Measurements from ENCODE around the gene OPCML.

The OPCML gene

GRCh38 chr11:132909021-132909606 is 623.2 kb downstream of the OPCML start:
- no CpG with 5 or more reads among the region's 8 CpGs for WGBS, 2 donors (ENCODE audit: extremely low coverage in 2 of 2, insufficient read length in 2 of 2, insufficient replicate concordance in 1 of 2)
- no peak overlapping the region for H4K8ac ChIP-seq (ENCODE audit: low read depth, low read length)

GRCh38 chr11:132908414-132908810 is 623.9 kb downstream of the OPCML start:
- Histone ChIP-seq H3K18ac (ENCODE audit: low read length) (no peak overlapping the region), H3K4me2 (ENCODE audit: insufficient read depth, low read length, poor library complexity, severe bottlenecking) (no peak overlapping the region), H3K4me3 (ENCODE audit: low read length in 2 of 2) (no peak overlapping the region), H3K14ac (ENCODE audit: low read length) (no peak overlapping the region), H3K27ac (replicated peaks; ENCODE audit: low read length) (no peak overlapping the region), H3K23ac (ENCODE audit: low read depth, low read length, poor library complexity) (no peak overlapping the region), H3K4me1 (ENCODE audit: control insufficient read depth in 2 of 2, insufficient read depth in 1 of 2, low read depth in 1 of 2, low read length in 2 of 2) (peaks cover 7 to 10% of the 10 kb centered on the region in 2 donors), H2BK15ac (ENCODE audit: low read length) (no peak overlapping the region), H3K79me1 (ENCODE audit: low read depth, low read length) (no peaks in the 10 kb centered on the region), H3K9ac (ENCODE audit: low read depth, low read length, poor library complexity) (no peak overlapping the region), H2AK5ac (ENCODE audit: low read depth, low read length) (no peak overlapping the region), H4K8ac (ENCODE audit: low read depth, low read length) (no peak overlapping the region), H2BK5ac (ENCODE audit: low read length) (no peak overlapping the region), H4K91ac (ENCODE audit: low read depth, low read length, poor library complexity) (no peak overlapping the region), H2AFZ (ENCODE audit: low read length) (no peak overlapping the region), H3K36me3 (replicated peaks in 1 of 2; ENCODE audit: control insufficient read depth in 2 of 2, insufficient read depth in 2 of 2, low read length in 2 of 2) (no peaks in the 10 kb centered on the region), H3K4ac (ENCODE audit: low read length) (no peak overlapping the region), H3K27me3 (ENCODE audit: control insufficient read depth in 3 of 3, insufficient read depth in 3 of 3, low read depth in 1 of 3, low read length in 3 of 3) (no peaks in the 10 kb centered on the region), H2BK12ac (ENCODE audit: low read length) (no peak overlapping the region), H3K9me3 (replicated peaks in 1 of 2; ENCODE audit: control insufficient read depth in 2 of 2, insufficient read depth in 1 of 2, low read depth in 1 of 2, low read length in 2 of 2) (peaks cover 0 to 3% of the 10 kb centered on the region in 2 donors), H2BK120ac (ENCODE audit: low read depth, low read length) (no peak overlapping the region)
- no CpG with 5 or more reads among the region's 4 CpGs for WGBS, 2 donors (ENCODE audit: extremely low coverage in 2 of 2, insufficient read length in 2 of 2, insufficient replicate concordance in 1 of 2)
- DNase-seq (ENCODE audit: low spot score), result no peak

More at GRCh38 chr11:132909021-132909606, 623.2 kb downstream of the OPCML start:
- no peaks in the 10 kb centered on the region for H3K27me3 ChIP-seq (ENCODE audit: control insufficient read depth in 3 of 3, insufficient read depth in 3 of 3, low read depth in 1 of 3, low read length in 3 of 3)
- DNase-seq (ENCODE audit: low spot score), result no peak
- H3K4me2 ChIP-seq (ENCODE audit: insufficient read depth, low read length, poor library complexity, severe bottlenecking), result no peak overlapping the region
- no peak overlapping the region for H3K4ac ChIP-seq (ENCODE audit: low read length)
- H3K9ac ChIP-seq (ENCODE audit: low read depth, low read length, poor library complexity), result no peak overlapping the region
- H3K36me3 ChIP-seq (replicated peaks in 1 of 2; ENCODE audit: control insufficient read depth in 2 of 2, insufficient read depth in 2 of 2, low read length in 2 of 2), result no peaks in the 10 kb centered on the region
- H3K14ac ChIP-seq (ENCODE audit: low read length), result no peak overlapping the region
- H3K27ac ChIP-seq (replicated peaks; ENCODE audit: low read length), result no peak overlapping the region
- no peak overlapping the region for H4K91ac ChIP-seq (ENCODE audit: low read depth, low read length, poor library complexity)
- H3K23ac ChIP-seq (ENCODE audit: low read depth, low read length, poor library complexity), result peak overlapping the region; percentile 16
- H3K4me3 ChIP-seq (ENCODE audit: low read length in 2 of 2), result no peak overlapping the region
- peaks cover 9 to 10% of the 10 kb centered on the region in 2 donors for H3K4me1 ChIP-seq (ENCODE audit: control insufficient read depth in 2 of 2, insufficient read depth in 1 of 2, low read depth in 1 of 2, low read length in 2 of 2)
- no peaks in the 10 kb centered on the region for H3K79me1 ChIP-seq (ENCODE audit: low read depth, low read length)
- no peak overlapping the region for H2BK15ac ChIP-seq (ENCODE audit: low read length)
- H2BK120ac ChIP-seq (ENCODE audit: low read depth, low read length), result no peak overlapping the region
- no peak overlapping the region for H2BK5ac ChIP-seq (ENCODE audit: low read length)
- peaks cover 0 to 3% of the 10 kb centered on the region in 2 donors for H3K9me3 ChIP-seq (replicated peaks in 1 of 2; ENCODE audit: control insufficient read depth in 2 of 2, insufficient read depth in 1 of 2, low read depth in 1 of 2, low read length in 2 of 2)
- H2AFZ ChIP-seq (ENCODE audit: low read length), result no peak overlapping the region
- no peak overlapping the region for H2BK12ac ChIP-seq (ENCODE audit: low read length)
- peak overlapping the region; percentile 66 for H3K18ac ChIP-seq (ENCODE audit: low read length)
- H2AK5ac ChIP-seq (ENCODE audit: low read depth, low read length), result peak overlapping the region; percentile 66

- no peaks in the 10 kb centered on the region for H3K79me1 ChIP-seq (ENCODE audit: low read depth, low read length)
- no peak overlapping the region for H3K27ac ChIP-seq (replicated peaks; ENCODE audit: low read length)
- no peak for DNase-seq (ENCODE audit: low spot score)
- peaks cover 6 to 10% of the 10 kb centered on the region in 2 donors for H3K4me1 ChIP-seq (ENCODE audit: control insufficient read depth in 2 of 2, insufficient read depth in 1 of 2, low read depth in 1 of 2, low read length in 2 of 2)
- H3K9ac ChIP-seq (ENCODE audit: low read depth, low read length, poor library complexity), result no peak overlapping the region
- H3K4ac ChIP-seq (ENCODE audit: low read length), result no peak overlapping the region
- H4K8ac ChIP-seq (ENCODE audit: low read depth, low read length), result no peak overlapping the region
- no peak overlapping the region for H2AFZ ChIP-seq (ENCODE audit: low read length)
- H2BK15ac ChIP-seq (ENCODE audit: low read length), result no peak overlapping the region
- H3K23ac ChIP-seq (ENCODE audit: low read depth, low read length, poor library complexity), result no peak overlapping the region
- no peak overlapping the region for H2BK5ac ChIP-seq (ENCODE audit: low read length)
- no peak overlapping the region for H4K91ac ChIP-seq (ENCODE audit: low read depth, low read length, poor library complexity)
- no peaks in the 10 kb centered on the region for H3K27me3 ChIP-seq (ENCODE audit: control insufficient read depth in 3 of 3, insufficient read depth in 3 of 3, low read depth in 1 of 3, low read length in 3 of 3)
- H3K14ac ChIP-seq (ENCODE audit: low read length), result no peak overlapping the region
- H2BK120ac ChIP-seq (ENCODE audit: low read depth, low read length), result no peak overlapping the region
- no CpG with 5 or more reads among the region's 8 CpGs for WGBS, 2 donors (ENCODE audit: extremely low coverage in 2 of 2, insufficient read length in 2 of 2, insufficient replicate concordance in 1 of 2)
- no peak overlapping the region for H2AK5ac ChIP-seq (ENCODE audit: low read depth, low read length)
- peaks cover 0 to 3% of the 10 kb centered on the region in 2 donors for H3K9me3 ChIP-seq (replicated peaks in 1 of 2; ENCODE audit: control insufficient read depth in 2 of 2, insufficient read depth in 1 of 2, low read depth in 1 of 2, low read length in 2 of 2)
- no peaks in the 10 kb centered on the region for H3K36me3 ChIP-seq (replicated peaks in 1 of 2; ENCODE audit: control insufficient read depth in 2 of 2, insufficient read depth in 2 of 2, low read length in 2 of 2)
- H2BK12ac ChIP-seq (ENCODE audit: low read length), result no peak overlapping the region
- H3K4me3 ChIP-seq (ENCODE audit: low read length in 2 of 2), result no peak overlapping the region
- H3K4me2 ChIP-seq (ENCODE audit: insufficient read depth, low read length, poor library complexity, severe bottlenecking), result no peak overlapping the region
- H3K18ac ChIP-seq (ENCODE audit: low read length), result no peak overlapping the region
These were observed 624.5 kb downstream of the OPCML start for GRCh38 chr11:132907651-132908413.

GRCh38 chr11:132904607-132905006 is 627.7 kb downstream of the OPCML start:
- no CpG with 5 or more reads among the region's 5 CpGs for WGBS, 2 donors (ENCODE audit: extremely low coverage in 2 of 2, insufficient read length in 2 of 2, insufficient replicate concordance in 1 of 2)
- H2AFZ ChIP-seq (ENCODE audit: low read length), result no peak overlapping the region
- H3K27me3 ChIP-seq (ENCODE audit: control insufficient read depth in 3 of 3, insufficient read depth in 3 of 3, low read depth in 1 of 3, low read length in 3 of 3), result no peaks in the 10 kb centered on the region
- H2BK5ac ChIP-seq (ENCODE audit: low read length), result no peak overlapping the region
- no peak overlapping the region for H3K4me3 ChIP-seq (ENCODE audit: low read length in 2 of 2)
- DNase-seq (ENCODE audit: low spot score), result no peak
- no peak overlapping the region for H3K23ac ChIP-seq (ENCODE audit: low read depth, low read length, poor library complexity)
- H3K36me3 ChIP-seq (replicated peaks in 1 of 2; ENCODE audit: control insufficient read depth in 2 of 2, insufficient read depth in 2 of 2, low read length in 2 of 2), result no peaks in the 10 kb centered on the region
- no peaks in the 10 kb centered on the region for H3K79me1 ChIP-seq (ENCODE audit: low read depth, low read length)
- H2AK5ac ChIP-seq (ENCODE audit: low read depth, low read length), result no peak overlapping the region
- no peak overlapping the region for H3K18ac ChIP-seq (ENCODE audit: low read length)
- peaks cover 1 to 2% of the 10 kb centered on the region in 2 donors for H3K4me1 ChIP-seq (ENCODE audit: control insufficient read depth in 2 of 2, insufficient read depth in 1 of 2, low read depth in 1 of 2, low read length in 2 of 2)
- H4K91ac ChIP-seq (ENCODE audit: low read depth, low read length, poor library complexity), result no peak overlapping the region
- no peak overlapping the region for H3K27ac ChIP-seq (replicated peaks; ENCODE audit: low read length)
- no peak overlapping the region for H2BK15ac ChIP-seq (ENCODE audit: low read length)
- no peak overlapping the region for H2BK120ac ChIP-seq (ENCODE audit: low read depth, low read length)
- H3K4me2 ChIP-seq (ENCODE audit: insufficient read depth, low read length, poor library complexity, severe bottlenecking), result no peak overlapping the region
- H3K4ac ChIP-seq (ENCODE audit: low read length), result no peak overlapping the region
- H4K8ac ChIP-seq (ENCODE audit: low read depth, low read length), result no peak overlapping the region
- H3K14ac ChIP-seq (ENCODE audit: low read length), result no peak overlapping the region
- H2BK12ac ChIP-seq (ENCODE audit: low read length), result no peak overlapping the region
- no peak overlapping the region for H3K9ac ChIP-seq (ENCODE audit: low read depth, low read length, poor library complexity)
- peaks cover 0 to 3% of the 10 kb centered on the region in 2 donors for H3K9me3 ChIP-seq (replicated peaks in 1 of 2; ENCODE audit: control insufficient read depth in 2 of 2, insufficient read depth in 1 of 2, low read depth in 1 of 2, low read length in 2 of 2)
